HCT116 (cell line): ENCODE measurements around the gene IL6R. TPM values are rescaled to one million over a fixed set of nuclear protein-coding genes. Genes with fewer than 3 reads are reported as not detected.

Experiments
- ATAC-seq: fragments of 200-7000 bp; cut with Tn5 transposase; 2 replicates; pipeline ENCODE4 v1.9.1; 2020; ENCODE audit warnings: mild to moderate bottlenecking, moderate library complexity
- BruUV-seq: library from RNA; stranded (reverse); fragments of 400-500 nt; replicated peaks from 2 replicates; lab custom pipeline; 2021; lab: Mats Ljungman, UMichigan
- CTCF ChIA-PET: fragments of 300-600 bp; sonication (Branson Sonifier 250); formaldehyde crosslinking; loops from one replicate; lab custom pipeline; 2021; ENCODE audit warnings: antibody characterized with exemption; lab: Charles Lee
- POLR2A ChIA-PET: fragments of 300-600, 350-600 bp; sonication (Branson Sonifier 250); formaldehyde crosslinking; loops from one replicate; lab custom pipeline; 2021; ENCODE audit warnings: antibody characterized with exemption; lab: Charles Lee
- RAD21 ChIA-PET, 2 experiments: fragments of 300-600 bp; sonication (Branson Sonifier 250); formaldehyde crosslinking; loops; one replicate each; lab custom pipeline; 2023; ENCODE audit warnings: low total read pairs in 2 of 2; ENCODE audit not compliant: uncharacterized antibody in 2 of 2, unreplicated experiment in 2 of 2, low non-redundant PET in 1 of 2; lab: Charles Lee
- DNase-seq: peaks from one replicate; pipeline ENCODE4 v3.0.0-alpha.2; 2010; ENCODE audit warnings: low read depth, low spot score
- H2AFZ ChIP-seq: fragments of 200-600 bp; shearing (Covaris generic), sonication (generic); 2 replicates; pipeline ENCODE4 v1.6.1; 2017; ENCODE audit warnings: low read depth, mixed run types, mixed read lengths, antibody characterized with exemption, low read length; ENCODE audit not compliant: poor library complexity, severe bottlenecking
- H3K27ac ChIP-seq: 2 replicates; pipeline ENCODE4 v1.5.1; 2012; ENCODE audit warnings: low read depth, low read length
- H3K27me3 ChIP-seq: fragments of 200-600 bp; sonication (generic); 2 replicates; pipeline ENCODE4 v1.6.1; 2016; ENCODE audit warnings: mixed run types, low read length, mixed read lengths; ENCODE audit not compliant: insufficient read depth
- H3K36me3 ChIP-seq, 2 experiments: fragments of 200-500 bp in 1 of 2; fragments of 200-600 bp in 1 of 2; sonication (Bioruptor generic) in 1 of 2; sonication (generic) in 1 of 2; 2 replicates each; pipeline versions ENCODE4 v1.5.1 to v1.6.1; 2014 to 2016; ENCODE audit warnings: low read length in 2 of 2, inconsistent platforms in 1 of 2, mixed read lengths in 1 of 2, mixed run types in 1 of 2; ENCODE audit not compliant: insufficient read depth in 2 of 2, control insufficient read depth in 1 of 2
- H3K4me1 ChIP-seq, 2 experiments: fragments of 200-600 bp in 1 of 2; sonication (generic) in 1 of 2; 2 replicates each; pipeline versions ENCODE4 v1.5.1 to v1.6.1; 2012 to 2017; ENCODE audit warnings: low read length in 2 of 2, inconsistent platforms in 1 of 2, mild to moderate bottlenecking in 1 of 2, mixed read lengths in 1 of 2, mixed run types in 1 of 2, moderate library complexity in 1 of 2; ENCODE audit not compliant: insufficient read depth in 2 of 2, control insufficient read depth in 1 of 2
- H3K4me2 ChIP-seq: fragments of 200-600 bp; sonication (generic); 2 replicates; pipeline ENCODE4 v1.6.1; 2017; ENCODE audit warnings: mixed run types, low read length, mixed read lengths
- H3K4me3 ChIP-seq, 2 experiments: fragments of 200-600 bp in 1 of 2; sonication (generic) in 1 of 2; replicated peaks in 1 of 2; 2 replicates each; pipeline ENCODE4 v1.5.1; 2011 to 2016; ENCODE audit warnings: low read length in 2 of 2, control low read depth in 1 of 2, low read depth in 1 of 2, mild to moderate bottlenecking in 1 of 2, mixed read lengths in 1 of 2, mixed run types in 1 of 2
- H3K79me2 ChIP-seq: fragments of 200-600 bp; sonication (generic); 2 replicates; pipeline ENCODE4 v1.6.1; 2017; ENCODE audit warnings: mild to moderate bottlenecking, mixed run types, low read length, moderate library complexity, mixed read lengths; ENCODE audit not compliant: insufficient read depth
- H3K9ac ChIP-seq: fragments of 200-600 bp; sonication (generic); 2 replicates; pipeline ENCODE4 v1.6.1; 2016; ENCODE audit warnings: low read length, mixed read lengths
- H3K9me2 ChIP-seq: fragments of 200-600 bp; sonication (generic), shearing (Covaris generic); 2 replicates; pipeline ENCODE4 v1.6.1; 2017; ENCODE audit warnings: mixed run types, mild to moderate bottlenecking, moderate library complexity; ENCODE audit not compliant: insufficient read depth
- H3K9me3 ChIP-seq, 2 experiments: fragments of 200-500 bp in 1 of 2; fragments of 200-600 bp in 1 of 2; sonication (Bioruptor generic) in 1 of 2; sonication (generic) in 1 of 2; 2 replicates each; pipeline ENCODE4 v1.6.1; 2014 to 2017; ENCODE audit warnings: low read length in 2 of 2, mixed read lengths in 2 of 2, inconsistent platforms in 1 of 2, low read depth in 1 of 2, mild to moderate bottlenecking in 1 of 2, mixed run types in 1 of 2, moderate library complexity in 1 of 2; ENCODE audit not compliant: control insufficient read depth in 1 of 2, insufficient read depth in 1 of 2
- H4K20me1 ChIP-seq: fragments of 200-600 bp; sonication (generic), shearing (Covaris generic); 2 replicates; pipeline ENCODE4 v1.6.1; 2017; ENCODE audit warnings: mixed run types, mild to moderate bottlenecking, moderate library complexity; ENCODE audit not compliant: insufficient read depth
- CEBPB ChIP-seq: IDR thresholded peaks from 2 replicates; pipeline ENCODE4 v1.6.1; 2012; ENCODE audit warnings: low read depth
- EGR1 ChIP-seq: IDR thresholded peaks from 2 replicates; pipeline ENCODE4 v1.6.1; 2012; ENCODE audit warnings: low read depth
- ELF1 ChIP-seq: IDR thresholded peaks from 2 replicates; pipeline ENCODE4 v1.6.1; 2012; ENCODE audit warnings: low read depth, borderline replicate concordance
- EZH2phosphoT487 ChIP-seq: fragments of 200-600 bp; IDR thresholded peaks from 2 replicates; pipeline ENCODE4 v1.6.1; 2018; ENCODE audit warnings: antibody characterized with exemption, borderline replicate concordance
- FOSL1 ChIP-seq: IDR thresholded peaks from 2 replicates; pipeline ENCODE4 v1.6.1; 2012; ENCODE audit warnings: low read depth
- JUND ChIP-seq: IDR thresholded peaks from 2 replicates; pipeline ENCODE4 v1.6.1; 2012
- POLR2AphosphoS5 ChIP-seq: IDR thresholded peaks from 2 replicates; pipeline ENCODE4 v1.6.1; 2011; ENCODE audit warnings: mild to moderate bottlenecking, low read depth, low read length, moderate library complexity
- RAD21 ChIP-seq: IDR thresholded peaks from 2 replicates; pipeline ENCODE4 v1.6.1; 2012; ENCODE audit warnings: low read depth, mild to moderate bottlenecking
- SP1 ChIP-seq: IDR thresholded peaks from 2 replicates; pipeline ENCODE4 v1.6.1; 2012; ENCODE audit warnings: low read depth
- SRF ChIP-seq: IDR thresholded peaks from 2 replicates; pipeline ENCODE4 v1.6.1; 2012; ENCODE audit warnings: low read depth
- YY1 ChIP-seq: IDR thresholded peaks from 2 replicates; pipeline ENCODE4 v1.6.1; 2011; ENCODE audit warnings: low read length, low read depth, moderate library complexity, mild to moderate bottlenecking; ENCODE audit not compliant: insufficient replicate concordance; ENCODE audit errors: extremely low read depth
- ZBTB33 ChIP-seq: IDR thresholded peaks from 2 replicates; pipeline ENCODE4 v1.6.1; 2011; ENCODE audit warnings: mild to moderate bottlenecking, low read length, moderate library complexity; ENCODE audit not compliant: insufficient replicate concordance; ENCODE audit errors: extremely low read depth
- ZNF274 ChIP-seq: fragments of 200-500 bp; sonication (Bioruptor generic); IDR thresholded peaks from 2 replicates; pipeline ENCODE4 v1.6.1; 2014; ENCODE audit warnings: mild to moderate bottlenecking, low read depth, low read length, inconsistent platforms
- intact Hi-C: fragments of 100-400 bp; cut with micrococcal nuclease; formaldehyde crosslinking; loops from 2 replicates; pipeline ENCODE4 v1.10.0; 2022
- total RNA-seq: library from RNA; stranded (reverse); gene quantifications from one replicate; pipeline ENCODE4 v1.2.1, GENCODE V29; 2021; ENCODE audit not compliant: unreplicated experiment
- TF ChIP-seq, protein P1 (sequence below): IDR thresholded peaks from 2 replicates; pipeline ENCODE4 v1.6.1; 2012
- TF ChIP-seq, protein P2 (sequence below): IDR thresholded peaks from 2 replicates; pipeline ENCODE4 v1.6.1; 2012

IL6R gene
- total RNA-seq, 1 experiment from 2014 or later = 6.8 TPM

DNA sequence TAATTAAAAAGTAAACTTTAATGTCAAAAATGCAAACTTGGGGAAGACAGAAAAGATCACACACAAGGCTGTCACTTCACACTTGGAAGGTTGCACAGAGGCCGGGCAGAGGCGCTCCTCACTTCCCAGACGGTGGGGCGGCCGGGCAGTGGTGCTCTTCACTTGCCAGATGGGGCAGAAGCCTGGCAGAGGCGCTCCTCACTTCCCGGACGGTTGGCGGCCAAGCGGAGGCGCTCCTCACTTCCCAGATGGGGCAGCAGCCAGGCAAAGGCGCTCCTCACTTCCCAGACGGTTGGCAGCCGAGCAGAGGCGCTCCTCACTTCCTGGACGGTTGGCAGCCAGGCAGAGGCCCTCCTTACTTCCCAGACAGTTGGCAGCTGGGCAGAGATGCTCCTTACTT lies 25.8 kb upstream of the IL6R start:
- TF ChIP-seq ZBTB33 (no peak), POLR2AphosphoS5 (no peak), FOSL1 (no peak), EZH2phosphoT487 (no peak), SRF (no peak), SP1 (no peak), JUND (no peak), YY1 (no peak), RAD21 (no peak), CEBPB (no peak), ZNF274 (no peak), EGR1 (no peak), ELF1 (no peak)
- TF ChIP-seq, protein P1, sequence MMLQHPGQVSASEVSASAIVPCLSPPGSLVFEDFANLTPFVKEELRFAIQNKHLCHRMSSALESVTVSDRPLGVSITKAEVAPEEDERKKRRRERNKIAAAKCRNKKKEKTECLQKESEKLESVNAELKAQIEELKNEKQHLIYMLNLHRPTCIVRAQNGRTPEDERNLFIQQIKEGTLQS = no peak
- TF ChIP-seq, protein P2, sequence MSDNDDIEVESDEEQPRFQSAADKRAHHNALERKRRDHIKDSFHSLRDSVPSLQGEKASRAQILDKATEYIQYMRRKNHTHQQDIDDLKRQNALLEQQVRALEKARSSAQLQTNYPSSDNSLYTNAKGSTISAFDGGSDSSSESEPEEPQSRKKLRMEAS = no peak
- Histone ChIP-seq H3K79me2 (no peaks in the 10 kb centered on the region), H3K4me2 (no peak overlapping the region), H3K9me3 (no peaks in the 10 kb centered on the region), H4K20me1 (no peaks in the 10 kb centered on the region), H3K4me3 (no peak overlapping the region), H2AFZ (no peak overlapping the region), H3K36me3 (no peaks in the 10 kb centered on the region), H3K27ac (no peak overlapping the region), H3K9me2 (no peaks in the 10 kb centered on the region), H3K27me3 (no peaks in the 10 kb centered on the region), H3K9ac (no peak overlapping the region), H3K4me1 (no peaks in the 10 kb centered on the region)
- ATAC-seq (no peak), DNase-seq (no peak)
- ChIA-PET POLR2A (no interaction called here), RAD21 (no interaction called here), CTCF (no interaction called here)
- intact Hi-C loops = no loop called here
- no TSS peak for BruUV-seq
